Testis (tissue), 3 donors: ENCODE data around the gene OCA2. TPM values are rescaled to one million over a fixed set of nuclear protein-coding genes. Genes with fewer than 3 reads are reported as not detected.

ENCODE experiments used
- DNase-seq: peaks from one replicate; pipeline ENCODE4 v3.0.0-alpha.2; 2019
- H3K27ac ChIP-seq, 2 donors: fragments of 200-600 bp; sonication (generic); one replicate each; pipeline ENCODE4 v1.5.1; 2019
- H3K27me3 ChIP-seq: fragments of 200-600 bp; sonication (generic); one replicate; pipeline ENCODE4 v1.5.1; 2019
- H3K36me3 ChIP-seq: fragments of 200-600 bp; sonication (generic); one replicate; pipeline ENCODE4 v1.5.1; 2017; ENCODE audit warnings: low read depth; ENCODE audit errors: missing control alignments
- H3K4me1 ChIP-seq: fragments of 200-600 bp; sonication (generic); one replicate; pipeline ENCODE4 v1.5.1; 2019
- H3K4me3 ChIP-seq, 2 donors: fragments of 200-600 bp; sonication (generic); one replicate each; pipeline ENCODE4 v1.5.1; 2017 to 2019
- H3K9me3 ChIP-seq: fragments of 200-600 bp; sonication (generic); one replicate; pipeline ENCODE4 v1.5.1; 2017
- POLR2A ChIP-seq: fragments of 450-650 bp; IDR thresholded peaks from one replicate; pipeline ENCODE4 v1.6.1; 2017; ENCODE audit warnings: antibody characterized with exemption, mild to moderate bottlenecking, moderate library complexity
- WGBS, 2 donors: methylation state at CpG; one replicate each; pipeline ENCODE4 v1.1.5; 2018; 5-methylcytosine and 5-hydroxymethylcytosine counted together
- intact Hi-C: fragments of 100-400 bp; cut with DNase I; formaldehyde crosslinking; loops from one replicate; pipeline ENCODE4 v1.15.1; 2023; ENCODE audit warnings: low total_unique reads
- polyA plus RNA-seq: library from polyadenylated mRNA; stranded (reverse); fragments of 350-450 nt; fragmentation: Illumina TruSeq; extraction: RNeasy Lipid Tissue Mini Kit (QIAGEN cat#74804); gene quantifications from one replicate; pipeline ENCODE4 v1.2.3, GENCODE V29; 2014; ENCODE audit warnings: low read depth, low replicate concordance; ENCODE audit not compliant: insufficient read depth
- total RNA-seq, 2 donors: library from RNA; depleted of rRNA; stranded (reverse); fragments of >200 nt; gene quantifications; one replicate each; pipeline ENCODE4 v1.2.3, GENCODE V29; 2016
- TF ChIP-seq, protein P1 (sequence below), 3 experiments: fragments of 450-650 bp in 2 of 3; fragments of 200-600 bp in 1 of 3; sonication (generic) in 1 of 3; IDR thresholded peaks; one replicate each; pipeline ENCODE4 v1.5.1; 2016 to 2019; ENCODE audit warnings: antibody characterized with exemption in 3 of 3, mild to moderate bottlenecking in 2 of 3, moderate library complexity in 1 of 3

Gene OCA2
- total and polyA plus RNA-seq, 3 donors from 2014 or later: 2.6 to 7.2 (median 4.5) TPM

- H3K4me3 ChIP-seq: peak overlapping the region in 1 of 2 donors; percentile 34
- H3K4me1 ChIP-seq: no peaks in the 10 kb centered on the region
- H3K36me3 ChIP-seq: no peaks in the 10 kb centered on the region
- no peak for DNase-seq
- TF ChIP-seq POLR2A: no peak
- TF ChIP-seq, protein P1, sequence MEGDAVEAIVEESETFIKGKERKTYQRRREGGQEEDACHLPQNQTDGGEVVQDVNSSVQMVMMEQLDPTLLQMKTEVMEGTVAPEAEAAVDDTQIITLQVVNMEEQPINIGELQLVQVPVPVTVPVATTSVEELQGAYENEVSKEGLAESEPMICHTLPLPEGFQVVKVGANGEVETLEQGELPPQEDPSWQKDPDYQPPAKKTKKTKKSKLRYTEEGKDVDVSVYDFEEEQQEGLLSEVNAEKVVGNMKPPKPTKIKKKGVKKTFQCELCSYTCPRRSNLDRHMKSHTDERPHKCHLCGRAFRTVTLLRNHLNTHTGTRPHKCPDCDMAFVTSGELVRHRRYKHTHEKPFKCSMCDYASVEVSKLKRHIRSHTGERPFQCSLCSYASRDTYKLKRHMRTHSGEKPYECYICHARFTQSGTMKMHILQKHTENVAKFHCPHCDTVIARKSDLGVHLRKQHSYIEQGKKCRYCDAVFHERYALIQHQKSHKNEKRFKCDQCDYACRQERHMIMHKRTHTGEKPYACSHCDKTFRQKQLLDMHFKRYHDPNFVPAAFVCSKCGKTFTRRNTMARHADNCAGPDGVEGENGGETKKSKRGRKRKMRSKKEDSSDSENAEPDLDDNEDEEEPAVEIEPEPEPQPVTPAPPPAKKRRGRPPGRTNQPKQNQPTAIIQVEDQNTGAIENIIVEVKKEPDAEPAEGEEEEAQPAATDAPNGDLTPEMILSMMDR (IDR thresholded peaks at IDR 0.05): no peak
- 53 to 79% methylated on average over 26 of the region's 26 CpGs for WGBS, 2 donors
- H3K9me3 ChIP-seq: no peaks in the 10 kb centered on the region
- H3K27ac ChIP-seq: no peak overlapping the region
- H3K27me3 ChIP-seq: no peaks in the 10 kb centered on the region
- intact Hi-C loops: no loop called here
Observed at GRCh38 chr15:27770769-27771554, 328.2 kb downstream of the OCA2 start.

GRCh38 chr15:27770086-27770607 is 329.0 kb downstream of the OCA2 start:
- whole genome bisulfite sequencing, 2 donors: 80 to 90% methylated on average over 14 to 48 of the region's 48 CpGs
- no peaks in the 10 kb centered on the region for H3K4me1 ChIP-seq
- no peak overlapping the region for H3K27ac ChIP-seq
- H3K36me3 ChIP-seq: no peaks in the 10 kb centered on the region
- TF ChIP-seq, protein P1 (IDR thresholded peaks at IDR 0.05): no peak
- TF ChIP-seq POLR2A: no peak
- peak overlapping the region; percentile 26 to 34 for H3K4me3 ChIP-seq
- H3K9me3 ChIP-seq: no peaks in the 10 kb centered on the region
- DNase-seq: no peak
- intact Hi-C loops: no loop called here
- no peaks in the 10 kb centered on the region for H3K27me3 ChIP-seq

DNA sequence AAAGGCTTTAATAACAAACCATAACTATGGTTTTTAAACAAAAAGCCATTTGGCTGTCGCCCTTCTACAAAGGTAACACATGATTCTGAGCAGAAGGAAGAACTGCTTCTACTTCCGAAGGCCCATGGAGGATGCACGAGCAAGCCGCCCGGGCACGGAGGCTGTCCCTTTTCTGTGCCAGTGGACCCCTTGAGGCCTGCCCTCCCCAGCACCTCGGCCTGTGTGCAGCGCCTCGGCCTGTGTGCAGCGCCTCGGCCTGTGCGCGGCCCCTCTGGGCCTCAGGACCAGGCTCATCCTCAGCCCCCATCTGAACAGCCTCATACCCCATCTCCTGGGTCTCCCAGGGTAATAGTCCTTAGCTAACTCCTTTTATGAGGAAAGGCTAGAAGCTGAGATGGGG is 329.5 kb downstream of the OCA2 start:
- Histone ChIP-seq H3K27ac (no peak overlapping the region), H3K36me3 (no peaks in the 10 kb centered on the region), H3K4me3 (peak overlapping the region in 1 of 2 donors; percentile 34), H3K9me3 (no peaks in the 10 kb centered on the region), H3K27me3 (no peaks in the 10 kb centered on the region), H3K4me1 (no peaks in the 10 kb centered on the region)
- intact Hi-C loops: no loop called here
- TF ChIP-seq, protein P1 (IDR thresholded peaks at IDR 0.05): no peak
- no peak for TF ChIP-seq POLR2A
- no peak for DNase-seq
- WGBS, 2 donors: 79 to 82% methylated on average over 13 of the region's 13 CpGs

GRCh38 chr15:27768732-27769475 is 330.2 kb downstream of the OCA2 start:
- H3K27me3 ChIP-seq: no peaks in the 10 kb centered on the region
- no peak overlapping the region for H3K27ac ChIP-seq
- H3K4me1 ChIP-seq: no peaks in the 10 kb centered on the region
- 59 to 68% methylated on average over 15 to 24 of the region's 24 CpGs for WGBS, 2 donors
- no peak for DNase-seq
- no peaks in the 10 kb centered on the region for H3K9me3 ChIP-seq
- no peak for TF ChIP-seq POLR2A
- TF ChIP-seq, protein P1 (IDR thresholded peaks at IDR 0.05): no peak
- no peak overlapping the region for H3K4me3 ChIP-seq
- intact Hi-C loops: no loop called here
- H3K36me3 ChIP-seq: no peaks in the 10 kb centered on the region
